GM23338 (cell line): ENCODE data around the gene PTPRN2. TPM values are rescaled to one million over a fixed set of nuclear protein-coding genes. Genes with fewer than 3 reads are reported as not detected.

ENCODE experiments used
- ATAC-seq: fragments of 200-7000 bp; cut with Tn5 transposase; 3 replicates; pipeline ENCODE4 v1.9.1; 2020
- DNase-seq: peaks from one replicate; pipeline ENCODE4 v3.0.0-alpha.2; 2015; ENCODE audit warnings: low spot score
- H2AFZ ChIP-seq: fragments of 200-600 bp; sonication (generic); 2 replicates; pipeline ENCODE4 v1.8.0; 2016; ENCODE audit warnings: antibody characterized with exemption, mild to moderate bottlenecking, moderate library complexity
- H3F3A ChIP-seq: fragments of 200-600 bp; sonication (generic); replicated peaks from 2 replicates; pipeline ENCODE4 v1.8.0; 2017; ENCODE audit warnings: antibody characterized with exemption, mixed run types, low read depth
- H3K27ac ChIP-seq: fragments of 200-600 bp; sonication (generic); 2 replicates; pipeline ENCODE4 v1.6.1; 2016; ENCODE audit warnings: low read depth
- H3K27me3 ChIP-seq: fragments of 200-600 bp; sonication (generic); 2 replicates; pipeline ENCODE4 v1.8.0; 2016; ENCODE audit warnings: mild to moderate bottlenecking, mixed run types, moderate library complexity; ENCODE audit not compliant: insufficient read depth
- H3K36me3 ChIP-seq: fragments of 200-600 bp; sonication (generic); 2 replicates; pipeline ENCODE4 v1.8.0; 2016; ENCODE audit warnings: mild to moderate bottlenecking; ENCODE audit not compliant: insufficient read depth
- H3K4me1 ChIP-seq: fragments of 200-600 bp; sonication (generic); 2 replicates; pipeline ENCODE4 v1.8.0; 2016; ENCODE audit warnings: mild to moderate bottlenecking, moderate library complexity; ENCODE audit not compliant: insufficient read depth
- H3K4me2 ChIP-seq: fragments of 200-600 bp; sonication (generic); 2 replicates; pipeline ENCODE4 v1.7.1; 2017; ENCODE audit warnings: mixed run types
- H3K4me3 ChIP-seq: fragments of 200-600 bp; sonication (generic); 2 replicates; pipeline ENCODE4 v1.6.1; 2016; ENCODE audit warnings: mixed run types
- H3K79me2 ChIP-seq: fragments of 200-600 bp; sonication (generic); replicated peaks from 2 replicates; pipeline ENCODE4 v1.8.0; 2017; ENCODE audit warnings: mild to moderate bottlenecking; ENCODE audit not compliant: insufficient read depth
- H3K9me2 ChIP-seq: fragments of 200-600 bp; sonication (generic); 2 replicates; pipeline ENCODE4 v1.8.0; 2017; ENCODE audit not compliant: insufficient read depth
- H4K20me1 ChIP-seq: fragments of 200-600 bp; sonication (generic); replicated peaks from 2 replicates; pipeline ENCODE4 v1.8.0; 2017; ENCODE audit warnings: mild to moderate bottlenecking; ENCODE audit not compliant: insufficient read depth
- H3K27ac Mint-ChIP-seq: 2 replicates; pipeline ENCODE4 v1.8.0; 2020; ENCODE audit warnings: inconsistent platforms, mild to moderate bottlenecking, moderate library complexity, mixed read lengths
- H3K27me3 Mint-ChIP-seq: 3 replicates; pipeline ENCODE4 v1.8.0; 2022; ENCODE audit warnings: low read depth, mild to moderate bottlenecking, moderate library complexity, mixed read lengths, inconsistent platforms; ENCODE audit not compliant: insufficient read depth, poor library complexity
- H3K36me3 Mint-ChIP-seq: 3 replicates; pipeline ENCODE4 v1.8.0; 2021; ENCODE audit warnings: low read depth, mild to moderate bottlenecking, inconsistent platforms, moderate library complexity, mixed read lengths
- H3K4me1 Mint-ChIP-seq: 3 replicates; pipeline ENCODE4 v1.8.0; 2020; ENCODE audit warnings: mild to moderate bottlenecking, inconsistent platforms, mixed read lengths
- H3K4me3 Mint-ChIP-seq: 3 replicates; pipeline ENCODE4 v1.8.0; 2021; ENCODE audit warnings: moderate library complexity, mild to moderate bottlenecking, inconsistent platforms, mixed read lengths
- H3K9me3 Mint-ChIP-seq: 3 replicates; pipeline ENCODE4 v1.8.0; 2020; ENCODE audit warnings: moderate library complexity, mild to moderate bottlenecking, inconsistent platforms, mixed read lengths
- EZH2 ChIP-seq: fragments of 200-600 bp; sonication (generic); IDR thresholded peaks from one replicate; pipeline ENCODE4 v1.8.0; 2017; ENCODE audit warnings: antibody characterized with exemption, mild to moderate bottlenecking, low read depth; ENCODE audit not compliant: unreplicated experiment
- STAT1 ChIP-seq: IDR thresholded peaks from one replicate; pipeline ENCODE4 v1.6.1; 2016; ENCODE audit warnings: antibody characterized with exemption; ENCODE audit not compliant: unreplicated experiment
- ZNF331 ChIP-seq: fragments of 250-450 bp; sonication (Bioruptor Pico); IDR thresholded peaks from 2 replicates; pipeline ENCODE4 v1.5.0; 2020; ENCODE audit warnings: low read depth, mild to moderate bottlenecking, moderate library complexity
- polyA plus RNA-seq: library from polyadenylated mRNA; unstranded; fragments of >200 nt; fragmentation: Nextera tagmentation; extraction: Ambion mirVana; gene quantifications from 2 replicates; pipeline ENCODE4 v1.2.1, GENCODE V29; 2016
- total RNA-seq: library from RNA; depleted of rRNA; stranded (reverse); fragments of >200 nt; shearing (Covaris generic); gene quantifications from 2 replicates; pipeline ENCODE4 v1.2.3, GENCODE V29; 2014
- TF ChIP-seq, protein P1 (sequence below): fragments of 250-450 bp; sonication (Bioruptor Pico); IDR thresholded peaks from 2 replicates; pipeline ENCODE4 v1.5.0; 2020; ENCODE audit warnings: mild to moderate bottlenecking, moderate library complexity

PTPRN2 gene
- total and polyA plus RNA-seq, 2 experiments from 2014 or later: 0.87 to 4.0 TPM

DNA sequence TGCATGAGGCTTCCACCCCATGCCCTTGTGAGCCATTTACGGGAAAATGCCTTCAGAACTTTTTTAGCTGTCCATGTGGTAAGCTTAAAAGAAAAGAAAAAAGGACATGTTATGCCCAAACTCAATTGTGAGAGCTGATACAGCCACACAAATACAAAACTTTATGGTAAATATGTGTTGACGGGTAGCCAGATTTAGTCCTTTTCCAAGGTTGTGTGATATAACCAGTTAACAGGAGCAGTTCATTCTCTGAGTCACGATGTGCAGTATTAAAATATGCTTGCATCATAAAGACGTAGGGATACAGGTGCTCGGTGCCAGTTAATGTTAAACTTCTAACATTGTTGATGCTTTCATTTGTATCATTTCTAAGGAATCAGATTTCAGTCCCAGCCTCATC, 900.5 kb downstream of the PTPRN2 start (continued):
- TF ChIP-seq STAT1: no peak
- TF ChIP-seq, protein P1, sequence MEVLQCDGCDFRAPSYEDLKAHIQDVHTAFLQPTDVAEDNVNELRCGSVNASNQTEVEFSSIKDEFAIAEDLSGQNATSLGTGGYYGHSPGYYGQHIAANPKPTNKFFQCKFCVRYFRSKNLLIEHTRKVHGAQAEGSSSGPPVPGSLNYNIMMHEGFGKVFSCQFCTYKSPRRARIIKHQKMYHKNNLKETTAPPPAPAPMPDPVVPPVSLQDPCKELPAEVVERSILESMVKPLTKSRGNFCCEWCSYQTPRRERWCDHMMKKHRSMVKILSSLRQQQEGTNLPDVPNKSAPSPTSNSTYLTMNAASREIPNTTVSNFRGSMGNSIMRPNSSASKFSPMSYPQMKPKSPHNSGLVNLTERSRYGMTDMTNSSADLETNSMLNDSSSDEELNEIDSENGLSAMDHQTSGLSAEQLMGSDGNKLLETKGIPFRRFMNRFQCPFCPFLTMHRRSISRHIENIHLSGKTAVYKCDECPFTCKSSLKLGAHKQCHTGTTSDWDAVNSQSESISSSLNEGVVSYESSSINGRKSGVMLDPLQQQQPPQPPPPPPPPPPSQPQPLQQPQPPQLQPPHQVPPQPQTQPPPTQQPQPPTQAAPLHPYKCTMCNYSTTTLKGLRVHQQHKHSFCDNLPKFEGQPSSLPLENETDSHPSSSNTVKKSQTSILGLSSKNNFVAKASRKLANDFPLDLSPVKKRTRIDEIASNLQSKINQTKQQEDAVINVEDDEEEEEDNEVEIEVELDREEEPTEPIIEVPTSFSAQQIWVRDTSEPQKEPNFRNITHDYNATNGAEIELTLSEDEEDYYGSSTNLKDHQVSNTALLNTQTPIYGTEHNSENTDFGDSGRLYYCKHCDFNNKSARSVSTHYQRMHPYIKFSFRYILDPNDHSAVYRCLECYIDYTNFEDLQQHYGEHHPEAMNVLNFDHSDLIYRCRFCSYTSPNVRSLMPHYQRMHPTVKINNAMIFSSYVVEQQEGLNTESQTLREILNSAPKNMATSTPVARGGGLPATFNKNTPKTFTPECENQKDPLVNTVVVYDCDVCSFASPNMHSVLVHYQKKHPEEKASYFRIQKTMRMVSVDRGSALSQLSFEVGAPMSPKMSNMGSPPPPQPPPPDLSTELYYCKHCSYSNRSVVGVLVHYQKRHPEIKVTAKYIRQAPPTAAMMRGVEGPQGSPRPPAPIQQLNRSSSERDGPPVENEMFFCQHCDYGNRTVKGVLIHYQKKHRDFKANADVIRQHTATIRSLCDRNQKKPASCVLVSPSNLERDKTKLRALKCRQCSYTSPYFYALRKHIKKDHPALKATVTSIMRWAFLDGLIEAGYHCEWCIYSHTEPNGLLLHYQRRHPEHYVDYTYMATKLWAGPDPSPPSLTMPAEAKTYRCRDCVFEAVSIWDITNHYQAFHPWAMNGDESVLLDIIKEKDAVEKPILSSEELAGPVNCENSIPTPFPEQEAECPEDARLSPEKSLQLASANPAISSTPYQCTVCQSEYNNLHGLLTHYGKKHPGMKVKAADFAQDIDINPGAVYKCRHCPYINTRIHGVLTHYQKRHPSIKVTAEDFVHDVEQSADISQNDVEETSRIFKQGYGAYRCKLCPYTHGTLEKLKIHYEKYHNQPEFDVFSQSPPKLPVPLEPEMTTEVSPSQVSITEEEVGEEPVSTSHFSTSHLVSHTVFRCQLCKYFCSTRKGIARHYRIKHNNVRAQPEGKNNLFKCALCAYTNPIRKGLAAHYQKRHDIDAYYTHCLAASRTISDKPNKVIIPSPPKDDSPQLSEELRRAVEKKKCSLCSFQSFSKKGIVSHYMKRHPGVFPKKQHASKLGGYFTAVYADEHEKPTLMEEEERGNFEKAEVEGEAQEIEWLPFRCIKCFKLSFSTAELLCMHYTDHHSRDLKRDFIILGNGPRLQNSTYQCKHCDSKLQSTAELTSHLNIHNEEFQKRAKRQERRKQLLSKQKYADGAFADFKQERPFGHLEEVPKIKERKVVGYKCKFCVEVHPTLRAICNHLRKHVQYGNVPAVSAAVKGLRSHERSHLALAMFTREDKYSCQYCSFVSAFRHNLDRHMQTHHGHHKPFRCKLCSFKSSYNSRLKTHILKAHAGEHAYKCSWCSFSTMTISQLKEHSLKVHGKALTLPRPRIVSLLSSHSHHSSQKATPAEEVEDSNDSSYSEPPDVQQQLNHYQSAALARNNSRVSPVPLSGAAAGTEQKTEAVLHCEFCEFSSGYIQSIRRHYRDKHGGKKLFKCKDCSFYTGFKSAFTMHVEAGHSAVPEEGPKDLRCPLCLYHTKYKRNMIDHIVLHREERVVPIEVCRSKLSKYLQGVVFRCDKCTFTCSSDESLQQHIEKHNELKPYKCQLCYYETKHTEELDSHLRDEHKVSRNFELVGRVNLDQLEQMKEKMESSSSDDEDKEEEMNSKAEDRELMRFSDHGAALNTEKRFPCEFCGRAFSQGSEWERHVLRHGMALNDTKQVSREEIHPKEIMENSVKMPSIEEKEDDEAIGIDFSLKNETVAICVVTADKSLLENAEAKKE: no peak

DNA sequence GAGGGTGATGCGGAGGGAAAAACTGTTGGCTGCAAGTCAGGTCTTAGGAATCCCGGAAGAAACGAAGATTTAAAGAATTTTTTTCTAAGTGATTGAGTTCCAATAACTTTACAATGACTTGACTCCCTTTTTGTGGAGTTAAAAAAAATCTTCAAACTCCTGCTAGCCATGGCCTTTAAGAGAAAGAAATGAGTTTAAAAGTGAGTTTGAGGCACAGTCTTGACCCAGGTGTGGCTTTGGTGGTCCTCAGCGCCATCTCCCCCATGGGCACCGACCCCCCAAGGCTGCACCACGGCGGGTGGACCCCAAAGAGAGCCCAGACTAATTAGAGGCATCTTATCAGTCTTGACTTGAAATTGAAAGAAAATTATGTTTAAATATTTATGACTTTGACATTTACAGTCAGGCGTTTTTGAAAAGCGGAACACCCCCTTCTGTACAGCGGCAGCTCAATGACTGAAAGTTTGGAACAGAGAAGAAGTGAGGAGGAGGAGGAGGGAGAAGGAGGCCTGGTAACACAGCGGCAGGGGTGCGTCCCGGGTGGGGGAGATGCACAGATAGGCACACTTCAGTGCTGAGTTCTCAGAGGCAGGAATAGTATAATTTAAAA, 901.2 kb downstream of the PTPRN2 start:
- Histone ChIP-seq H3K27me3 (peaks cover 95% of the 10 kb centered on the region), H2AFZ (no peak overlapping the region), H3K79me2 (no peaks in the 10 kb centered on the region), H3F3A (no peaks in the 10 kb centered on the region), H3K36me3 (0 out of 2 replicates have a peak, but pooled peaks cover 4% of the 10 kb centered on the region), H4K20me1 (no peaks in the 10 kb centered on the region; the same call in 1 of the 2 replicates), H3K4me3 (no peak overlapping the region), H3K4me2 (no peak overlapping the region), H3K9me2 (no peaks in the 10 kb centered on the region), H3K4me1 (peaks cover 5% of the 10 kb centered on the region; the same call in 1 of the 2 replicates), H3K27ac (no peak overlapping the region)
- ATAC-seq (no peak), DNase-seq (no peak)
- Mint-ChIP-seq H3K4me3 (no peak overlapping the region), H3K27me3 (peaks cover 6% of the 10 kb centered on the region), H3K36me3 (peaks cover 43% of the 10 kb centered on the region), H3K9me3 (peaks cover 67% of the 10 kb centered on the region), H3K4me1 (no peaks in the 10 kb centered on the region), H3K27ac (no peak overlapping the region)
- TF ChIP-seq ZNF331 (CRISPR knock-in tag): no peak
- TF ChIP-seq EZH2: peak; percentile 38
